HepG2 (cell line): ENCODE results near the gene FKBP1C.

ENCODE experiments used
- BRCA1 ChIP-seq: sonication (generic); formaldehyde crosslinking; IDR thresholded peaks from 2 replicates; pipeline ENCODE4 v1.4.0; 2020; ENCODE audit warnings: missing genetic modification reagents
- FOXJ3 ChIP-seq: sonication (generic); formaldehyde crosslinking; IDR thresholded peaks from 2 replicates; pipeline ENCODE4 v1.4.0; 2020; ENCODE audit warnings: missing genetic modification reagents, mild to moderate bottlenecking, borderline replicate concordance
- HDAC2 ChIP-seq: sonication (generic); formaldehyde crosslinking; IDR thresholded peaks from 2 replicates; pipeline ENCODE4 v1.4.0; 2020; ENCODE audit warnings: missing genetic modification reagents
- POLR2A ChIP-seq, 2 experiments: IDR thresholded peaks; 2 replicates each; pipeline ENCODE4 v1.6.1; 2011; ENCODE audit warnings: low read depth in 2 of 2, low read length in 2 of 2, mild to moderate bottlenecking in 1 of 2, moderate library complexity in 1 of 2; ENCODE audit not compliant: insufficient read depth in 1 of 2
- POLR2AphosphoS5 ChIP-seq: IDR thresholded peaks from 2 replicates; pipeline ENCODE4 v1.6.1; 2012; ENCODE audit warnings: low read depth, low read length
- RAD21 ChIP-seq: fragments of 450-650 bp; formaldehyde crosslinking; IDR thresholded peaks from 2 replicates; pipeline ENCODE4 v1.5.0; 2020; ENCODE audit warnings: mild to moderate bottlenecking
- ZBTB8A ChIP-seq: sonication (generic); formaldehyde crosslinking; IDR thresholded peaks from 2 replicates; pipeline ENCODE4 v1.4.0; 2020; ENCODE audit warnings: mild to moderate bottlenecking, low read depth, missing genetic modification reagents, borderline replicate concordance
- ZFP36 ChIP-seq: fragments of 150-350 bp; IDR thresholded peaks from 2 replicates; pipeline ENCODE4 v1.6.1; 2018; ENCODE audit warnings: borderline replicate concordance, low read length, low read depth; ENCODE audit not compliant: partially characterized antibody
- ZNF121 ChIP-seq: sonication (generic); formaldehyde crosslinking; IDR thresholded peaks from 2 replicates; pipeline ENCODE4 v1.5.0; 2020; ENCODE audit warnings: mild to moderate bottlenecking, missing genetic modification reagents
- ZNF441 ChIP-seq: sonication (generic); formaldehyde crosslinking; IDR thresholded peaks from 2 replicates; pipeline ENCODE4 v1.7.0; 2021; ENCODE audit warnings: missing genetic modification reagents, borderline replicate concordance
- TF ChIP-seq, protein P1 (sequence below): sonication (generic); formaldehyde crosslinking; IDR thresholded peaks from 2 replicates; pipeline ENCODE4 v1.5.1; 2020; ENCODE audit warnings: mild to moderate bottlenecking, missing genetic modification reagents, moderate library complexity
- TF ChIP-seq, protein P2 (sequence below): sonication (generic); formaldehyde crosslinking; conservative IDR thresholded peaks from 2 replicates; pipeline ENCODE4 v1.4.0; 2020; ENCODE audit warnings: mild to moderate bottlenecking, missing genetic modification reagents, moderate library complexity
- TF ChIP-seq, protein P3 (sequence below): sonication (generic); formaldehyde crosslinking; IDR thresholded peaks from 2 replicates; pipeline ENCODE4 v1.5.0; 2020; ENCODE audit warnings: mild to moderate bottlenecking, missing genetic modification reagents, moderate library complexity
- TF ChIP-seq, protein P4 (sequence below): sonication (generic); formaldehyde crosslinking; IDR thresholded peaks from 2 replicates; pipeline ENCODE4 v1.5.1; 2020; ENCODE audit warnings: mild to moderate bottlenecking, moderate library complexity, missing genetic modification reagents

DNA sequence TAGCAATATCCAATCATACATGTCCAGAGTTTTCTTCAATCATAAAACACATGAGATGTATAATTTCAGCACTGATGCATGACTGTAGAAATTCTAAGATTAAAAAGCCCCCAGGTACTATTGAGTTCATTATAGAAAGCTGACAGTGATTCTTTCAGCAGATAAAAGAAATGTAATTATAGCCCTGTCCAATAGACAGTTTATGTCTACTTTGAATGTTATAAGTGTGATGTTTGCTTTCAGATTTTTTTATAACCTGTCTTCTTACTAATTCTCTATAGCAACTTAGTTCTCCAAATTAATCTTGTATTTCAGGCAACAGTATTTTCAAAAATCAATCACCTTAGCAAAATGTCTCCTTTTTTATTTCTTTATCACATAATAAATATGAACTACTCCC, 13.5 kb upstream of the FKBP1C start:
- no peak for TF ChIP-seq POLR2A (IDR thresholded peaks at IDR 0.05; ENCODE audit: insufficient read depth in 1 of 2, low read depth in 2 of 2, low read length in 2 of 2)
- no peak for TF ChIP-seq ZFP36
- TF ChIP-seq, protein P1, sequence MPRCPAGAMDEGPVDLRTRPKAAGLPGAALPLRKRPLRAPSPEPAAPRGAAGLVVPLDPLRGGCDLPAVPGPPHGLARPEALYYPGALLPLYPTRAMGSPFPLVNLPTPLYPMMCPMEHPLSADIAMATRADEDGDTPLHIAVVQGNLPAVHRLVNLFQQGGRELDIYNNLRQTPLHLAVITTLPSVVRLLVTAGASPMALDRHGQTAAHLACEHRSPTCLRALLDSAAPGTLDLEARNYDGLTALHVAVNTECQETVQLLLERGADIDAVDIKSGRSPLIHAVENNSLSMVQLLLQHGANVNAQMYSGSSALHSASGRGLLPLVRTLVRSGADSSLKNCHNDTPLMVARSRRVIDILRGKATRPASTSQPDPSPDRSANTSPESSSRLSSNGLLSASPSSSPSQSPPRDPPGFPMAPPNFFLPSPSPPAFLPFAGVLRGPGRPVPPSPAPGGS (CRISPR knock-in tag), result no peak
- TF ChIP-seq, protein P2, sequence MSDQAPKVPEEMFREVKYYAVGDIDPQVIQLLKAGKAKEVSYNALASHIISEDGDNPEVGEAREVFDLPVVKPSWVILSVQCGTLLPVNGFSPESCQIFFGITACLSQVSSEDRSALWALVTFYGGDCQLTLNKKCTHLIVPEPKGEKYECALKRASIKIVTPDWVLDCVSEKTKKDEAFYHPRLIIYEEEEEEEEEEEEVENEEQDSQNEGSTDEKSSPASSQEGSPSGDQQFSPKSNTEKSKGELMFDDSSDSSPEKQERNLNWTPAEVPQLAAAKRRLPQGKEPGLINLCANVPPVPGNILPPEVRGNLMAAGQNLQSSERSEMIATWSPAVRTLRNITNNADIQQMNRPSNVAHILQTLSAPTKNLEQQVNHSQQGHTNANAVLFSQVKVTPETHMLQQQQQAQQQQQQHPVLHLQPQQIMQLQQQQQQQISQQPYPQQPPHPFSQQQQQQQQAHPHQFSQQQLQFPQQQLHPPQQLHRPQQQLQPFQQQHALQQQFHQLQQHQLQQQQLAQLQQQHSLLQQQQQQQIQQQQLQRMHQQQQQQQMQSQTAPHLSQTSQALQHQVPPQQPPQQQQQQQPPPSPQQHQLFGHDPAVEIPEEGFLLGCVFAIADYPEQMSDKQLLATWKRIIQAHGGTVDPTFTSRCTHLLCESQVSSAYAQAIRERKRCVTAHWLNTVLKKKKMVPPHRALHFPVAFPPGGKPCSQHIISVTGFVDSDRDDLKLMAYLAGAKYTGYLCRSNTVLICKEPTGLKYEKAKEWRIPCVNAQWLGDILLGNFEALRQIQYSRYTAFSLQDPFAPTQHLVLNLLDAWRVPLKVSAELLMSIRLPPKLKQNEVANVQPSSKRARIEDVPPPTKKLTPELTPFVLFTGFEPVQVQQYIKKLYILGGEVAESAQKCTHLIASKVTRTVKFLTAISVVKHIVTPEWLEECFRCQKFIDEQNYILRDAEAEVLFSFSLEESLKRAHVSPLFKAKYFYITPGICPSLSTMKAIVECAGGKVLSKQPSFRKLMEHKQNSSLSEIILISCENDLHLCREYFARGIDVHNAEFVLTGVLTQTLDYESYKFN, result no peak
- TF ChIP-seq FOXJ3 (CRISPR knock-in tag), result no peak
- TF ChIP-seq, protein P3, sequence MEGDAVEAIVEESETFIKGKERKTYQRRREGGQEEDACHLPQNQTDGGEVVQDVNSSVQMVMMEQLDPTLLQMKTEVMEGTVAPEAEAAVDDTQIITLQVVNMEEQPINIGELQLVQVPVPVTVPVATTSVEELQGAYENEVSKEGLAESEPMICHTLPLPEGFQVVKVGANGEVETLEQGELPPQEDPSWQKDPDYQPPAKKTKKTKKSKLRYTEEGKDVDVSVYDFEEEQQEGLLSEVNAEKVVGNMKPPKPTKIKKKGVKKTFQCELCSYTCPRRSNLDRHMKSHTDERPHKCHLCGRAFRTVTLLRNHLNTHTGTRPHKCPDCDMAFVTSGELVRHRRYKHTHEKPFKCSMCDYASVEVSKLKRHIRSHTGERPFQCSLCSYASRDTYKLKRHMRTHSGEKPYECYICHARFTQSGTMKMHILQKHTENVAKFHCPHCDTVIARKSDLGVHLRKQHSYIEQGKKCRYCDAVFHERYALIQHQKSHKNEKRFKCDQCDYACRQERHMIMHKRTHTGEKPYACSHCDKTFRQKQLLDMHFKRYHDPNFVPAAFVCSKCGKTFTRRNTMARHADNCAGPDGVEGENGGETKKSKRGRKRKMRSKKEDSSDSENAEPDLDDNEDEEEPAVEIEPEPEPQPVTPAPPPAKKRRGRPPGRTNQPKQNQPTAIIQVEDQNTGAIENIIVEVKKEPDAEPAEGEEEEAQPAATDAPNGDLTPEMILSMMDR (CRISPR knock-in tag), result no peak
- no peak for TF ChIP-seq BRCA1
- no peak for TF ChIP-seq HDAC2 (CRISPR knock-in tag)
- no peak for TF ChIP-seq POLR2AphosphoS5
- no peak for TF ChIP-seq RAD21
- no peak for TF ChIP-seq ZNF121 (CRISPR knock-in tag)
- TF ChIP-seq ZNF441 (CRISPR knock-in tag), result no peak
- TF ChIP-seq, protein P4, sequence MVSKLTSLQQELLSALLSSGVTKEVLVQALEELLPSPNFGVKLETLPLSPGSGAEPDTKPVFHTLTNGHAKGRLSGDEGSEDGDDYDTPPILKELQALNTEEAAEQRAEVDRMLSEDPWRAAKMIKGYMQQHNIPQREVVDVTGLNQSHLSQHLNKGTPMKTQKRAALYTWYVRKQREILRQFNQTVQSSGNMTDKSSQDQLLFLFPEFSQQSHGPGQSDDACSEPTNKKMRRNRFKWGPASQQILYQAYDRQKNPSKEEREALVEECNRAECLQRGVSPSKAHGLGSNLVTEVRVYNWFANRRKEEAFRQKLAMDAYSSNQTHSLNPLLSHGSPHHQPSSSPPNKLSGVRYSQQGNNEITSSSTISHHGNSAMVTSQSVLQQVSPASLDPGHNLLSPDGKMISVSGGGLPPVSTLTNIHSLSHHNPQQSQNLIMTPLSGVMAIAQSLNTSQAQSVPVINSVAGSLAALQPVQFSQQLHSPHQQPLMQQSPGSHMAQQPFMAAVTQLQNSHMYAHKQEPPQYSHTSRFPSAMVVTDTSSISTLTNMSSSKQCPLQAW (CRISPR knock-in tag), result no peak
- TF ChIP-seq ZBTB8A (CRISPR knock-in tag), result no peak
